ENCODE measurements around the gene TNPO2.
"Not testable (repeated sequence)": the region's sequence is repeated elsewhere in the genome, so short reads cannot be mapped to it uniquely, and the experiment has no call there.

Gene TNPO2

GRCh38 chr19:12736995-12737834, 13.5 kb upstream of the TNPO2 start, which contains the start of gene GET3:
TSS of gene GET3 (plus strand) at chr19:12737497. CDS start at chr19:12737506, 9 bp downstream.
- DNase-seq = peak; percentile 100

GRCh38 chr19:12733369-12734214, 9.9 kb upstream of the TNPO2 start:
- no peak for DNase-seq

- no peak for DNase-seq
Observed at GRCh38 chr19:12731337-12731736, 7.6 kb upstream of the TNPO2 start.

- no peak for DNase-seq
Observed at GRCh38 chr19:12730064-12730463, 6.3 kb upstream of the TNPO2 start.

- no peak for DNase-seq
Observed at GRCh38 chr19:12727745-12728433, 4.2 kb upstream of the TNPO2 start.

- DNase-seq = no peak
Observed at GRCh38 chr19:12726988-12727316, 3.2 kb upstream of the TNPO2 start.

GRCh38 chr19:12725612-12726011, 1.9 kb upstream of the TNPO2 start:
- DNase-seq = not testable (repeated sequence)

GRCh38 chr19:12723381-12723640, 421 bp downstream of the TNPO2 start:
- DNase-seq = no peak

GRCh38 chr19:12722566-12723380, 959 bp downstream of the TNPO2 start:
- peak; percentile 90 for DNase-seq

- no peak for DNase-seq
Observed at GRCh38 chr19:12721656-12722565, 1.8 kb downstream of the TNPO2 start.

GRCh38 chr19:12720851-12721655, 2.7 kb downstream of the TNPO2 start:
- no peak for DNase-seq

- no peak for DNase-seq
Observed at GRCh38 chr19:12720296-12720695, 3.4 kb downstream of the TNPO2 start.

GRCh38 chr19:12715929-12716328, 7.8 kb downstream of the TNPO2 start:
- DNase-seq = no peak

GRCh38 chr19:12715102-12715501, 8.6 kb downstream of the TNPO2 start:
- no peak for DNase-seq

GRCh38 chr19:12713304-12713703, 10.4 kb downstream of the TNPO2 start:
- not testable (repeated sequence) for DNase-seq

- DNase-seq = not testable (repeated sequence)
Observed at GRCh38 chr19:12712077-12712476, 11.7 kb downstream of the TNPO2 start.

GRCh38 chr19:12711187-12711586, 12.5 kb downstream of the TNPO2 start:
- no peak for DNase-seq

- DNase-seq = no peak
Observed at GRCh38 chr19:12708641-12709040, 15.1 kb downstream of the TNPO2 start.

GRCh38 chr19:12706332-12706718, 17.4 kb downstream of the TNPO2 start:
- DNase-seq = no peak

- DNase-seq = no peak
Observed at GRCh38 chr19:12705654-12706331, 17.9 kb downstream of the TNPO2 start.

Measured in NCI-H1417 treated with DMSO at 0.1 percent for 48 hours (cell line).